Measurements from ENCODE around the gene GJA10.
"Not testable (repeated sequence)": the region's sequence is repeated elsewhere in the genome, so short reads cannot be mapped to it uniquely, and the experiment has no call there.

GJA10 gene

DNA sequence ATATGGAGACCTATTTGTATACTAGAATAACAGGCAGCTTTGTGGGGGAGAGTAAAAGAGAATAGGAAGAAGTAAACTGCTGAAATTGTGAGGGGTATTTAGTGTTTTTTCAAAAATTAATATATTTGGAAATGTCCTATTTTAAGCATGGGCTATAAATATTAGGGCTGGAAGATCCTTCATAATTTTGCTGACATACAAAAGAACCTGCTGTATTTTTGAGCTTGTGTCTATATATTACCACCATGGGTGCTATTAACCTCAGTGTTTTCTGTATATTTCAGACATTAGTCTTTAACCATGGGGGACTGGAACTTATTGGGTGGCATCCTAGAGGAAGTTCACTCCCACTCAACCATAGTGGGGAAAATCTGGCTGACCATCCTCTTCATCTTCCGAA lies at the start of gene GJA10:
Gene GJA10, plus strand, starts transcription at position 301 of the 400 bp plus-strand sequence. Its CDS starts 0 bp downstream, at position 301.
- DNase-seq (ENCODE audit: low spot score), result no peak

DNA sequence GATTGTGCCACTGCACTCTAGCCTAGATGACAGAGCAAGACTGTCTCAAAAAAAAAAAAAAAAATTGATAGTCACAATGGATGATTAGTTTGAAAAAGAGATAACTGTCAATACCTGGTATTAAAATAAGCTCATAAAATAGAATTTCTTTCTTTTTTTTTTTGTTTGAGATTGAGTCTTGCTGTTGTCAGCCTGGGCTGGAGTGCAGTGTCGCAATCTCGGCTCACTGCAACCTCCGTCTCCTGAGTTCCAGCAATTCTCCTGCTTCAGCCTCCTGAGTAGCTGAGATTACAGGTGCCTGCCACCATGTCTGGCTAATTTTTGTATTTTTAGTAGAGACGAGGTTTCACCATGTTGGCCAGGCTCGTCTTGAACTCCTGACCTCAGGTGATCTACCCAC lies 46.8 kb upstream of the GJA10 start:
- not testable (repeated sequence) for DNase-seq (ENCODE audit: low spot score)

DNA sequence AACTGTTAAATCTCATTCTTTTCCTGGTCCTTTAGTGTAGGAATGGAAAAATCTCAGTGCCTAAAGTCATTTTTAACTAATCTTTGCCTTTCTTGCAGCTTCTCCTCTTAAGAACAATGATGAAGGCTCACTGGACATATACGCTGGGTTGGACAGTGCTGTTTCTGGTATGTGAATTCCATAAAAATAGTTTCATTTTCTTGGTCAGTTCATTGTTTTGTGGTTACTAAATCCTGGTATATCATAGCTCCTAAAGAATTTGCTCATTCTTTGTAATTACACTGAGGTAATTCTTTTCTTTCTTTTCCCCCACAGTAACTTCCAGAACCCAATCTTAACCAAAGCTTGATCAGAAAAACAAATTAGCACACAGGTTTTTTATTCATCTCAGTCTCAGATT lies 41.2 kb upstream of the GJA10 start:
- DNase-seq (ENCODE audit: low spot score), result no peak

DNA sequence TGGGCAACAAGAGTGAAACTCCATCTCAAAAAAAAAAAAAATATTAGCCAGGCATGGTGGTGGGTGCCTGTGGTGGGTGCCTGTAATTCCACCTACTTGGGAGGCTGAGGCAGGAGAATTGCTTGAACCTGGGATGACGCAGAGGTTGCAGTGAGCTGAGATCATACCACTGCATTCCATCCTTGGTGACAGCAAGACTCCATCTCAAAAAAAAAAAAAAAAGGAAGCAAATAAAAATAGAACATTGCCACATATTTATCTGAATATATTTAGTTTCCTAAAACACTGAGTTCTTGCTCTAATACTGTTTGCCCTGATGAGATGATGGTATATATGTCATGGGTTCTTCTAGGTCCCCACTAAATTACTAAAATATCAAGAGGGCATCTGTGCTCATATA lies 36.2 kb upstream of the GJA10 start:
- no peak for DNase-seq (ENCODE audit: low spot score)

DNA sequence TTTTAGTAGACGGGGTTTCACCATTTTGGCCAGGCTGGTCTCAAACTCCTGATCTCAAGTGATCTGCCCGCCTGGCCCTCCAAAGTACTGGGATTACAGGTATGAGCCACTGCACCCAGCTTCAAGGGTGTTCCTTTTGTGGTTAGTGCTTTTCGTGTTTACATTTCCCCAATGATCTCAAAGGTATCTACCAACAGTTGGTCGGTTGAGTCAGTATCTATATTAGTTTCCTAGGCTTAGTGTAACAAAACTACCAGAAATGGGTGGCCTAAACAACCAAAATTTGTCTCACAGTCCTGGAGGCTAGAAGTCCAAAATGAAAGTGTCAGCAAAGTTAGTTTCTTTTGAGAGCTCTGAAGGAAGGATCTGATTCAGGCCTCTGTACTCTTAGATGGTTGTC lies 34.5 kb upstream of the GJA10 start:
- peak; percentile 79 for DNase-seq (ENCODE audit: low spot score)

DNA sequence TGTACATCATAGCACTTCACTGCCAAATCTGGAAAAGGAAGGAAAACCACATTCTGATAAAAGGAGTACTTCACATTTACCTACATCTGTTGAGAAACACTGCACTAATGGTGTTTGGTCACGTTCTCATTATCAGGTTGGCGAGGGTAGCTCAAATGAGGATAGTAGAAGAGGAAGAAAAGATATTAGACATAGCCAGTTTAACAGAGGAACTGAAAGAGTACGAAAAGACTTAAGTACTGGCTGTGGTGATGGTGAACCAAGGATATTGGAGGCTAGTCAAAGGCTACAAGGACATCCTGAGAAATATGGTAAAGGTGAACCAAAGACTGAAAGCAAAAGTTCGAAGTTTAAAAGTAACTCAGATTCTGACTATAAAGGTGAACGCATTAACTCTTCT lies 32.0 kb upstream of the GJA10 start:
- no peak for DNase-seq (ENCODE audit: low spot score)

DNA sequence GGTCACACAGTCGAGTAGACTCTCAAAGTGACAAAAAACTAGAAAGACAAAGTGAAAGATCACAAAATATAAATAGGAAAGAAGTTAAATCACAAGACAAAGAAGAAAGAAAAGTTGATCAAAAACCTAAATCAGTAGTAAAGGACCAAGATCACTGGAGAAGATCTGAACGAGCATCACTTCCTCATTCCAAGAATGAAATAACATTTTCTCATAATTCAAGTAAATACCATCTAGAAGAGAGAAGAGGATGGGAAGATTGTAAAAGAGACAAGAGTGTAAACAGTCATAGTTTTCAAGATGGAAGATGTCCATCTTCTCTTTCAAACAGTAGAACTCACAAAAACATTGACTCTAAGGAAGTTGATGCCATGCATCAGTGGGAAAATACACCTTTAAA lies 31.6 kb upstream of the GJA10 start:
- DNase-seq (ENCODE audit: low spot score), result no peak

DNA sequence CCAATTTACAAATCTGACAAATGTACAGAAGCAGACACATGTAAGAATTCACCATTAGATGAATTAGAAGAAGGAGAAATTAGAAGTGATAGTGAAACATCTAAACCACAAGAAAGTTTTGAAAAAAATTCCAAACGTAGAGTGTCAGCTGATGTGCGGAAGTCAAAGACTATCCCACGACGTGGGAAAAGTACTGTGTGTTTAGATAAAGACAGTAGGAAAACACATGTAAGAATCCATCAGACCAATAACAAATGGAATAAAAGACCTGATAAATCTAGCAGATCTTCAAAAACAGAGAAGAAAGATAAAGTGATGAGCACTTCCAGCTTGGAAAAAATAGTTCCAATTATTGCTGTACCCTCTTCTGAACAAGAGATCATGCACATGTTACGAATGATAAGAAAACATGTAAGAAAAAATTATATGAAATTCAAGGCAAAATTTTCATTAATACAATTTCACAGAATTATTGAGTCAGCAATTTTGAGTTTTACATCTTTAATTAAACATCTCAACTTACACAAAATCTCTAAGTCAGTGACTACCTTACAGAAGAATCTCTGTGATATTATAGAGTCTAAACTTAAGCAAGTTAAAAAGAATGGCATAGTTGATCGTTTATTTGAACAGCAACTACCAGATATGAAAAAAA lies 28.1 kb upstream of the GJA10 start:
- DNase-seq (ENCODE audit: low spot score), result no peak

DNA sequence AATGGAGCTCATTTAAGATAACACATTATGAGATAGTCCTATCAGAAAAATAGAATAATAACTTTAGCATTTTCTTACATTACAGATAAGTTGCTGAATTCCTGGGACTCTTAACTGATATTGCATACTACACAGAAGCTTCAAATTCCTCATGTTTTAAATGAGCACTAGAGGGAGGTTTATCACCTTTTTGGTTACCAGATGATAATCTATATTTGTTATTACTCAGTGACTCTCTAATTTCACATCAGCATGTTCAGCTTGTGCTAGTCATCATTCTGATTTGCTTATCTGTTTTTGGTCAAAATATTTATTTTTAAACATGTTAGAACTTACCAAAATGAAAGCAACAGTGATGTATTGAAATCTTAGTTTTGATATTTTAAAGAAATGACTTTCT lies 20.5 kb upstream of the GJA10 start:
- peak; percentile 21 for DNase-seq (ENCODE audit: low spot score)

DNA sequence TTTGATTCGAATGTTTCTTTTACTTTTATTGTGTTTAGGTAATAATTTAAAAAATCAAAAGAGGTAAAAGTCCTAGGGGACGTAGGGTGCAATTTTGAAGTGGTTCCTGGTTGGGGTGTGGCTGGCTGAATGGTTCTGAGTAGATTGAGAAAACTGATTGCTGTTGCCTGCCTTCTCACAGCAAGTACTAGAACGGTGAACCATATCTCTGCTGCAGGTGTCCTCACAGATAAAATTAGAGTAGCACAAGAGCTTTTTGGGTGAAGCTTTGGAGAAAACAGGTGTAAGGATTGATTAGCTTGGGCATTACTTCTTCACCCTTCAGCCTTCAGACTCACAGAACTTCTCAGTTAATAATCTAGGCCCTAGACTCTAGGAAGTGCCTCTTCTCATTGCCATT lies 19.8 kb upstream of the GJA10 start:
- no peak for DNase-seq (ENCODE audit: low spot score)

DNA sequence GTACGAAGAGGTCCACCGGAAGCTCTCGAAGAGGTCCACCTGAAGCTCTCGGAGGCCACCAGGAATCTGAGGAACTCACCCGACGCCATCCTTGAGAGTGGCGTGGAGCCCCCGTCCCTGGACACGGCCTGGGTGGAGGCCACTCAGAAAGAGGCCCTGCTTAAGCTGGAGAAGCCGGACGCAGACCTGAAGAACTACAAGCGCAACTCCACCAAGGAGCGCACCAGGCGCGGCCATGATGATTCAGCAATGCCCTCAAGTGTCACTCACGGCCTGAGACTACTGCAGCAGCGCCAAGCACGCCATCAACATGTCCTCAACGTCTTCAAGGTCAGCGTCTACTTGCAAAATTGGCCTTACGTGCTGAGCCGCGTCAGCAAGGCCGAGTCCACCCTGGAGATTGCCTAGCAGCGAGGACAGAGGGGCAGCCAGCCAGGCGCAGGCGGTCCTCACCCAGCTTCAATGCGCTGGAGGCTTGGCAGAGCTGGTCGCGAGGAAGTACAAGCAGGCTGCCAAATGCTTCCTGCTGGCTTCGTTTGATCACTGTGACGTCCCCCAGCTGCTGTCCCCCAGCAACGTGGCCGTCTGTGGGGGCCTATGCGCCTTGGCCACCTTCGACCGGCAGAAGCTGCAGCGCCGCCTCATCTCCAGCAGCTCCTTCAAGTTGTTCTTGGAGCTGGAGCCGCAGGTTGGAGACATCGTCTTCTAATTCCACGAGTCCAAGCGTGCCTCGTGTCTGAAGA lies 7.7 kb upstream of the GJA10 start:
- DNase-seq (ENCODE audit: low spot score), result no peak

DNA sequence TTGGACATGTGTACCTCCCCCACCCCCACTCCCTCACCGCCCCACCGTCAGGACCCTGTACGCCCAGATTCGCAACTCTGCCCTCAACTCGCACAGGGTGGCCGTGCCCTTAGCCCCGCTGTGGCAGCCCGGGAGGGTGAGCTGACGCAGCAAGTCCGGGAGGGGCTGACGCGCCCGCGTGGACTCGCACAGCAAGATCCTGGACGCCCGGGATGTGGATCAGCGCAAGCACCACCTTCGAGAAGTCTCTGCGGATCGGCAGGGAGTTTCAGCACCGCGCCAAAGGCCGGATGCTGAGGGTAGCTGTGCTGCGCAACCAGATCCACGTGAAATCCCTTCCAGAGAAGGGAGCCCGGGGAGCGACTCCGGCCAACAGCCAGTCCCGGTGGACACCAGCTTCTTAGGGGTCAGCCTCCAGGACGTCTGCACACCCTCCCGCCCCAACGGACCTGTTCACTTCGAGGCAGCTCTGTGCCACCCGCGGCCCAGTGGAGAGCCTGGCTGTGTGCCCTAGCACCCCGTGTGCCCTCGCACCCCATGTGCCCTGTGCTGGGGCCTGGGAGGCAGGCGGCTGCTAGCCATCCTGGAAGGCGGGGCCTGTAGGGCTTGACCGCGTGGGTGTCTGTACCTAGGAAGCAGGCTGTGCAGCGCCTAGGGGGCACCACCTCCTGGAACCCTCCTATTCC lies 6.7 kb upstream of the GJA10 start:
- no peak for DNase-seq (ENCODE audit: low spot score)

DNA sequence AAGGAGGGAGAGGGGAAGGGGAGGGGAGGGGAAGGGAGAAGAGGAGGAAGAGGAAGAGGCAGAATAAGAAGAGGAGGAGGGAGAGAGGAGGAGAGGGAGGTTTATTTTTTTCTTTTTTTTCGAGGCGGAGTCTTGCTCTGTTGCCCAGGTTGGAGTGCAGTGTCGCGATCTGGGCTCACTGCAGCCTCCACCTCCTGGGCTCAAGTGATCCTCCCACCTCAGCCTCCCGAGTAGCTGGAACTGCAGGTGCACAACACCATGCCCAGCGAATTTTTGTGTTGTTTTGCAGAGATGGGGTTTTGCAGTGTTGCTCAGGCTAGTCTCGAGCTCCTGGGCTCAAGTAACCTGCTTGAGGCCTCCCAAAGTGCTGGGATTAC lies 6.1 kb upstream of the GJA10 start:
- DNase-seq (ENCODE audit: low spot score), result no peak

DNA sequence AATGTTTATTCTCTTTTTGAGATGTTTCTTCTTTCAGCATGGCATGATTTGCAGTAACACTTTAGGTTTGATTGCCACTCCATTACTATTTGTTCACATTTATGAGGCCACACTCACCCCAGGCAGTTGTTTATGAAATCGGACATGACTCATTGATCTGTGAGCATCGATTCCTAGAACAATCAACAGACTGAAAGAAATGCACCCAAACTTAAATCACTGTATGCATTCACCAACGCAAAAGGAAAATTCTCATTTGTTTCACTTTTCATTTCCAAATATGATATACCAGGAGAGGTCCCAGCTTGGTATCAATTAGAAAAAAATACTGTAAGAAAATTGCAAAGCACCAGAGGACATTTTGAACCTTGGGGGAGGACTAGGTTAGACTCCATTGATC lies 5.4 kb upstream of the GJA10 start:
- DNase-seq (ENCODE audit: low spot score), result peak; percentile 66

DNA sequence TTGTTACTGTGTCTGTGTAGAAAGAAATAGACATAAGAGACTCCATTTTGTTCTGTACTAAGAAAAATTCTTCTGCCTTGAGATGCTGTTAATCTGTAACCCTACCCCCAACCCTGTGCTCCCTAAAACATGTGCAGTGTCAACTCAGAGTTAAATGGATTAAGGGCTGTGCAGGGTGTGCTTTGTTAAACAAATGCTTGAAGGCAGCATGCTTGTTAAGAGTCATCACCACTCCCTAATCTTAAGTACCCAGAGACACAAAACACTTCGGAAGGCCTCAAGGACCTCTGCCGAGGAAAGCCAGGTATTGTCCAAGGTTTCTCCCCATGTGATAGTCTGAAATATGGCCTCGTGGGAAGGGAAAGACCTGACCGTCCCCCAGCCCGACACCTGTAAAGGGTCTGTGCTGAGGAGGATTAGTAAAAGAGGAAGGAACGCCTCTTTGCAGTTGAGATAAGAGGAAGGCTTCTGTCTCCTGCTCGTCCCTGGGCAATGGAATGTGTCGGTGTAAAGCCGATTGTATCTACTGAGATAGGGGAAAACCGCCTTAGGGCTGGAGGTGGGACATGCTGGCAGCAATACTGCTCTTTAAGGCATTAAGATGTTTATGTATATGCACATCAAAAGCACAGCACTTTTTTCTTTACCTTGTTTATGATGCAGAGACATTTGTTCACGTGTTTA lies 3.3 kb upstream of the GJA10 start:
- not testable (repeated sequence) for DNase-seq (ENCODE audit: low spot score)

DNA sequence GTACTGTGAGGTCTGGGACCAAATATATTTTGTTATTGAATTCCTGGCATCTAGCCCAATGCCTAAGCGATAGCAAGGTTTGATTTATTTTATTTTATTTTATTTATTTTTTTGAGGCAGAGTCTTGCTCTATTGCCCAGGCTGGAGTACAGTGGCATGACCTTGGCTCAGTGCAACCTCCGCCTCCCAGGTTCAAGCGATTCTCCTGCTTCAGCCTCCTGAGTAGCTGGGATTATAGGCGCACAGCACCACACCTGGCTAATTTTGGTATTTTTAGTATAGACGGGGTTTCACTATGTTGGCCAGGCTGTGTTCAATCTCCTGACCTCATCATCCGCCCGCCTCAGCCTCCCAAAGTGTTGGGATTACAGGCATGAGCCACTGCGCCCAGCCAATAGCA lies 1.7 kb upstream of the GJA10 start:
- not testable (repeated sequence) for DNase-seq (ENCODE audit: low spot score)

DNA sequence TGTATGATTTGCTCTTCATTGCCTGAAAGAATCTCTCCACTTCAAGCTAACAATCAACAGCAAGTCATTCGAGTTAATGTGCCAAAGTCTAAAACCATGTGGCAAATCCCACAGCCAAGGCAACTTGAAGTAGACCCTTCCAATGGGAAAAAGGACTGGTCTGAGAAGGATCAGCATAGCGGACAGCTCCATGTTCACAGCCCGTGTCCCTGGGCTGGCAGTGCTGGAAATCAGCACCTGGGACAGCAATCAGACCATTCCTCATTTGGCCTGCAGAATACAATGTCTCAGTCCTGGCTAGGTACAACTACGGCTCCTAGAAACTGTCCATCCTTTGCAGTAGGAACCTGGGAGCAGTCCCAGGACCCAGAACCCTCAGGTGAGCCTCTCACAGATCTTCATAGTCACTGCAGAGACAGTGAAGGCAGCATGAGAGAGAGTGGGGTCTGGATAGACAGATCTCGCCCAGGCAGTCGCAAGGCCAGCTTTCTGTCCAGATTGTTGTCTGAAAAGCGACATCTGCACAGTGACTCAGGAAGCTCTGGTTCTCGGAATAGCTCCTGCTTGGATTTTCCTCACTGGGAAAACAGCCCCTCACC lies 1.1 kb downstream of the GJA10 start:
- no peak for DNase-seq (ENCODE audit: low spot score)

DNA sequence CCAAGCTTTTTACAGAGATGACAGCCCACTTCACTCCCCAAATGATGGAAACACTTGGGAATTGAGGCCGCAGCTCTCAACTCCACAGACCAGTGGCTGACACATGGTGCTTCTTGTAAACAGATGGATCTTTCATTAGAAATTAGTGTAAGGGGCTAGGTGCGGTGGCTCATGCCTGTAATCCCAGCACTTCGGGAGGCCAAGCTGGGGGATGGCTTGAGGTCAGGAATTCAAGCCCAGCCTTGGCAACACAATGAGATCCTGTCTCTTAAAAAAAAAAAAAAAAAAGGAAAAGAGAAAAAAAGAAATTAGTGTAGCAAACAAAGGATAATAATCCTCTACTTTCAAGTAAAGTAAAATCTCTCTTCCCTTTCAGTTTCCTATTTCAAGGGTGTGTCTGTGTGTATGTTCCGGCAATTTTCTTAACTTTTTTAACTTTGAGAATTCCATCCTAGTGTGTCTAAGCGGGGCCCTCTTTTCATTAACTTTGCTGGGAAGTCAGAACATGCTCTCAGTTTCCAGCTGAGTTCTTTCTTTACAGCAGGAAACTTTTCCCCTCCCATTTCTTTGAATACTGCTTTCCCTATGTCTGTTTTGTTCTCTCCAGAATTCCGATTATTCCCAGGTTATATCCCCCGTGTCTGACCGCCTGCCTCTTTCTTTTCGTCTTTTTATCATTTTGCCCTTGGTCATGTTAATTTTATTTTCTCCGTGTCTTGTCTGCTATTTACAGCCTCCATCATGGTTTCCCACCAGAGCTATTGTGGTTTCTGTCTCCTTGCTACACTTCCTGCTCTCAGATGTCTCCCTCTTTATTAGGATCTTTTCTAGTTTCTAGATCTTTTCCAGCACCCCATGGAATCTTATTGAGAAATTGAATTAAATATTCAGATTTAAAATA lies 16.0 kb downstream of the GJA10 start:
- not testable (repeated sequence) for DNase-seq (ENCODE audit: low spot score)

DNA sequence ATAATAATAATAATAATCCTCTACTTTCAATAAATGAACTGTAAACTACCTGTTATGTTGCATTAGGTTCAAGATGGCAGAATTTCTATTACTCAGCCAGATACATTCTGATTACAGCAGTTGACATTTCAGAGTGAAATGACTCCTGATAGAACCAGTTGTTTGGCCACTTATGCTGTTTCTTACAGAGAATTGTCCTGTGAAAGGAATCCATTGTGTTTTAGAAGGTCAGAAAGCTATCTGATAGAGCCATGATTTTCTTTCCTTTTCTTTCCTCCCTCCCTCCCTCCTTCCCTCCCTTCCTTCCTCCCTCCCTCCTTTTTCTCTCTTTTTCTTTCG lies 16.6 kb downstream of the GJA10 start:
- no peak for DNase-seq (ENCODE audit: low spot score)

DNA sequence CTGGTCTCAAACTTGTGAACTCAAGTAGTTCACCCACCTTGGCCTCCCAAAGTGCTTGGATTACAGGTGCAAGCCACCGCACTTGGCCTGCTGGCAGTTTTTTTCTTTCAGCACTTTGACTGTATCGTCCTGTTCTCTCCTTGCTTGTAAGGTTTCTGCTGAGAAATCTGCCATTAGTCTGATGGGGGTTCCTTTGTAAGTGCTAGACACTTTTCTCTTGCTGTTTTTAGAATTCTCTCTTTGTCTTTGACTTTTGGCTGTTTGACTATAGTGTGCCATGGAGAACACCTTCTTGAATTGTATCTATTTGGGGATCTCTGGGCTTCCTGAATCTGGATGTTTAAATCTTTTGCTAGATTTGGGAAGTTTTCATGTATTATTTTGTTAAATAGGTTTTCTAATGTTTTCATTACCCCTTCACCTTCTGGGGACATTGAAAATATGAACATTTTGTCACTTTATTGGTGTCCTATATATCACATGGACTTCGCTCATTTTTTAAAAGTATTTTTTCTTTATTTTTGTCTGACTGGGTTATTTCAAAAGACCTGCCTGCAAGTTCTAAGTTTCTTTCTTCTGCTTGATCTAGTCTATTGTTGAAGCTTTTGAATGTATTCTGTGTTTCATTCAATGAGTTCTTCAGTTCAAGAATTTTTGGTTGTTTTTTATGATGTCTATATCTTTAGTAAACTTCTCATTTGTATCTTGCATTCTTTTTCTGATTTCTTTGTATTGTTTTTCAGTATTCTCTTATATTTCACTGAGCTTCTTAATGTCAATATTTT lies 22.1 kb downstream of the GJA10 start:
- no peak for DNase-seq (ENCODE audit: low spot score)

DNA sequence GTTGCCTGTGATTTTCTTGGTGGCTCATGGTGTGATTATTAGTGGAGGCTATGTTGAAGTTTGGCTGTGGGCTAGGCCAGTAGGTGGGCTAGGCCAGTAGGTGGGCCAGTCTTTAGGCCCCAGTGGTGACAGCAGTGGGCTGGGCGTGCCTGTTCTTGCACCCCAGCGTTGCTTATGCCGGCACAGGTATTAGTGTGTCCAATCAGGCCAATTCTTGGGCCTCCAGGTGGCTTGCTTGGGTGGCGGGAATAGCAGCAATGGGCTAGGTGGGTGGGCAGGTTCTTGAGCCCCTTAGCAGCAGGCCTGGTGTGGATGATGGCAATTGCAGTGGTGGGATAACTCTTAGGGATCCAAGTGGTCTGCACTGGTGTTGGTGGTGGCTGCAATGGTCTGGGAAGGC lies 22.9 kb downstream of the GJA10 start:
- no peak for DNase-seq (ENCODE audit: low spot score)

All from activated CD4-positive, alpha-beta T cell treated with anti-CD3 and anti-CD28 coated beads, Interleukin-2, Interleukin-4, amounts not matched to agents 100 ng/mL and 50 ng/mL, durations not matched to agents 16 hours and 8 hours (primary cell).